ENCODE results near the gene PLXND1.
"Not testable (repeated sequence)": the region's sequence is repeated elsewhere in the genome, so short reads cannot be mapped to it uniquely, and the experiment has no call there.

PLXND1 gene

GRCh38 chr3:129606636-129607390, at the start of gene PLXND1:
TSS of gene PLXND1 (minus strand) at chr3:129606676. CDS start at chr3:129606639, 37 bp downstream.
- DNase-seq = peak; percentile 74 to 75

- no peak for DNase-seq
Measured at GRCh38 chr3:129655291-129655700, 48.8 kb upstream of the PLXND1 start.

- no peak for DNase-seq
Measured at GRCh38 chr3:129654131-129654530, 47.7 kb upstream of the PLXND1 start.

- DNase-seq = no peak
Measured at GRCh38 chr3:129653019-129653418, 46.5 kb upstream of the PLXND1 start.

GRCh38 chr3:129651435-129652202, 45.1 kb upstream of the PLXND1 start:
- DNase-seq = no peak

GRCh38 chr3:129650256-129650872, 43.9 kb upstream of the PLXND1 start:
- peak; percentile 62 to 64 for DNase-seq

- DNase-seq = no peak
Measured at GRCh38 chr3:129648391-129648790, 41.9 kb upstream of the PLXND1 start.

GRCh38 chr3:129645286-129645685, 38.8 kb upstream of the PLXND1 start:
- no peak for DNase-seq

- DNase-seq = no peak
Measured at GRCh38 chr3:129644836-129645235, 38.4 kb upstream of the PLXND1 start.

GRCh38 chr3:129641567-129642260, 35.2 kb upstream of the PLXND1 start:
- DNase-seq = not testable (repeated sequence)

GRCh38 chr3:129640985-129641384, 34.5 kb upstream of the PLXND1 start:
- DNase-seq = not testable (repeated sequence)

- DNase-seq = no peak
Measured at GRCh38 chr3:129638481-129638880, 32.0 kb upstream of the PLXND1 start.

GRCh38 chr3:129636082-129636481, 29.6 kb upstream of the PLXND1 start:
- no peak for DNase-seq

GRCh38 chr3:129635656-129636055, 29.2 kb upstream of the PLXND1 start:
- DNase-seq = no peak

- DNase-seq = no peak
Measured at GRCh38 chr3:129633751-129634481, 27.4 kb upstream of the PLXND1 start.

- no peak for DNase-seq
Measured at GRCh38 chr3:129632977-129633376, 26.5 kb upstream of the PLXND1 start.

GRCh38 chr3:129632556-129632955, 26.1 kb upstream of the PLXND1 start:
- DNase-seq = no peak

- DNase-seq = no peak
Measured at GRCh38 chr3:129632056-129632455, 25.6 kb upstream of the PLXND1 start.

- no peak for DNase-seq
Measured at GRCh38 chr3:129629011-129629410, 22.5 kb upstream of the PLXND1 start.

- no peak for DNase-seq
Measured at GRCh38 chr3:129628169-129628522, 21.7 kb upstream of the PLXND1 start.

GRCh38 chr3:129627350-129628168, 21.1 kb upstream of the PLXND1 start:
- DNase-seq = peak; percentile 57 to 65

Measured in NCI-H2081 (cell line).